Astrocyte (in vitro differentiated cells and primary cell): Measurements from ENCODE around the gene CASKIN2. TPM values are rescaled to one million over a fixed set of nuclear protein-coding genes. Genes with fewer than 3 reads are reported as not detected.
A peak's percentile ranks its signal among the peaks of the same experiment; 100 is the strongest.

Experiments
- DNase-seq: peaks from one replicate; pipeline ENCODE4 v3.0.0-alpha.2; 2010; ENCODE audit warnings: low read depth
- FAIRE-seq: peaks from 2 replicates; lab custom pipeline; 2011; peaks lifted over from hg19 to GRCh38; lab: Jason Lieb, UNC
- H2AFZ ChIP-seq: 2 replicates; pipeline ENCODE4 v1.6.0; 2012; ENCODE audit warnings: low read depth, low read length, inconsistent platforms
- H3K27ac ChIP-seq: 2 replicates; pipeline ENCODE4 v1.5.1; 2011; ENCODE audit warnings: low read depth, low read length, inconsistent platforms
- H3K27me3 ChIP-seq: 2 replicates; pipeline ENCODE4 v1.6.0; 2011; ENCODE audit warnings: low read length, inconsistent platforms; ENCODE audit not compliant: insufficient read depth
- H3K36me3 ChIP-seq: 2 replicates; pipeline ENCODE4 v1.5.1; 2011; ENCODE audit warnings: low read length, inconsistent platforms; ENCODE audit not compliant: insufficient read depth
- H3K4me1 ChIP-seq: 2 replicates; pipeline ENCODE4 v1.5.1; 2011; ENCODE audit warnings: low read length, inconsistent platforms; ENCODE audit not compliant: insufficient read depth
- H3K4me2 ChIP-seq: 2 replicates; pipeline ENCODE4 v1.6.0; 2012; ENCODE audit warnings: low read length, inconsistent platforms
- H3K4me3 ChIP-seq: 2 replicates; pipeline ENCODE4 v1.5.1; 2011; ENCODE audit warnings: low read depth, mild to moderate bottlenecking, low read length, inconsistent platforms; ENCODE audit not compliant: insufficient read depth
- H3K79me2 ChIP-seq: 2 replicates; pipeline ENCODE4 v1.6.0; 2012; ENCODE audit warnings: mild to moderate bottlenecking, low read length, inconsistent platforms; ENCODE audit not compliant: insufficient read depth
- H3K9ac ChIP-seq: 2 replicates; pipeline ENCODE4 v1.6.0; 2012; ENCODE audit warnings: mild to moderate bottlenecking, low read length, inconsistent platforms
- H3K9me3 ChIP-seq: 2 replicates; pipeline ENCODE4 v1.5.1; 2012; ENCODE audit warnings: low read depth, mild to moderate bottlenecking, low read length, inconsistent platforms; ENCODE audit not compliant: insufficient read depth
- H4K20me1 ChIP-seq: 2 replicates; pipeline ENCODE4 v1.6.0; 2012; ENCODE audit warnings: low read length, inconsistent platforms; ENCODE audit not compliant: insufficient read depth
- H3K27ac Mint-ChIP-seq: one replicate; pipeline ENCODE4 v1.8.0; 2021; ENCODE audit warnings: mild to moderate bottlenecking, mixed read lengths; ENCODE audit not compliant: unreplicated experiment
- H3K27me3 Mint-ChIP-seq: one replicate; pipeline ENCODE4 v1.8.0; 2021; ENCODE audit warnings: low read depth, mixed read lengths; ENCODE audit not compliant: unreplicated experiment
- H3K36me3 Mint-ChIP-seq: one replicate; pipeline ENCODE4 v1.8.0; 2021; ENCODE audit warnings: low read depth, mixed read lengths; ENCODE audit not compliant: unreplicated experiment
- H3K4me1 Mint-ChIP-seq: one replicate; pipeline ENCODE4 v1.8.0; 2021; ENCODE audit warnings: low read depth, mixed read lengths; ENCODE audit not compliant: unreplicated experiment
- H3K4me3 Mint-ChIP-seq: one replicate; pipeline ENCODE4 v1.8.0; 2021; ENCODE audit warnings: mild to moderate bottlenecking, moderate library complexity, mixed read lengths; ENCODE audit not compliant: unreplicated experiment
- H3K9me3 Mint-ChIP-seq: one replicate; pipeline ENCODE4 v1.8.0; 2021; ENCODE audit warnings: mild to moderate bottlenecking, mixed read lengths; ENCODE audit not compliant: unreplicated experiment
- EZH2 ChIP-seq: IDR thresholded peaks from 2 replicates; pipeline ENCODE4 v1.6.1; 2012; ENCODE audit warnings: mild to moderate bottlenecking, low read length, inconsistent platforms; ENCODE audit not compliant: insufficient read depth
- total RNA-seq: library from RNA; stranded (reverse); gene quantifications from 2 replicates; pipeline ENCODE4 v1.2.1, GENCODE V29; 2021
- TF ChIP-seq, protein P1 (sequence below): IDR thresholded peaks from 2 replicates; pipeline ENCODE4 v1.5.1; 2011; ENCODE audit warnings: low read depth, mild to moderate bottlenecking, inconsistent platforms, low read length, moderate library complexity; ENCODE audit not compliant: insufficient read depth

The CASKIN2 gene
- total RNA-seq, 1 donor from 2014 or later: 22.8 TPM

DNA sequence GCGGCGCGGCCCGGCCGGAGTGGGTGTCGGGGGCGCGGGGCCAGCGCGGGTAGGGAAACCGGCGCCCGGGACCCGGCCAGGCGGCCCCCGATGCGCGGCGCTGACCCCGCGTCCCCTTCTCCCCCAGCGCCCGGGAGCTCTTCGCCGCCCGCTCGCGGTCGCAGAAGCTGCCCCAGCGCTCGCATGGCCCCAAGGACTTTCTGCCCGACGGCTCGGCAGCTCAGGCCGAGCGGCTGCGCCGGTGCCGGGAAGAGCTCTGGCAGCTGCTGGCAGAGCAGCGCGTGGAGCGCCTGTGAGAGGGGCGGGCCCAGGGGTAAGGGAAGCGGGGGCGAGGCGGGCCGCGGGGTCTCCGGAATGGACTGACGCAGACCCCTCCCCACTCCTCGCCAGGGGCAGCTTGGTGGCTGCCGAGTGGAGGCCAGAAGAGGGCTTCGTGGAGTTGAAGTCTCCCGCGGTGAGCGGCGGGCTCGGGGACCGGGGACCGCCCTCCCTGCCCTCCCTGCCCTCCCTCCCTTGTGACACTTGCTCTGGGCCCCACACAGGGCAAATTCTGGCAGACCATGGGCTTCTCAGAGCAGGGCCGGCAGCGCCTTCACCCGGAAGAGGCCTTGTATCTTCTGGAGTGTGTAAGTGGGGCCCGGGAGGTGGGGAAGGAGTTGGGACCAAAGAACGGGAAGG is 1.4 kb upstream of the CASKIN2 start:
- Mint-ChIP-seq H3K27me3 (no peaks in the 10 kb centered on the region), H3K4me3 (peak overlapping the region; percentile 87), H3K27ac (no peak overlapping the region), H3K4me1 (peaks cover 6% of the 10 kb centered on the region), H3K36me3 (peaks cover 10% of the 10 kb centered on the region), H3K9me3 (peaks cover 4% of the 10 kb centered on the region)
- H3K9me3 ChIP-seq: no peaks in the 10 kb centered on the region
- DNase-seq (no peak), FAIRE-seq (no peak)
- H3K9ac ChIP-seq: peak overlapping the region; percentile 70
- TF ChIP-seq, protein P1, sequence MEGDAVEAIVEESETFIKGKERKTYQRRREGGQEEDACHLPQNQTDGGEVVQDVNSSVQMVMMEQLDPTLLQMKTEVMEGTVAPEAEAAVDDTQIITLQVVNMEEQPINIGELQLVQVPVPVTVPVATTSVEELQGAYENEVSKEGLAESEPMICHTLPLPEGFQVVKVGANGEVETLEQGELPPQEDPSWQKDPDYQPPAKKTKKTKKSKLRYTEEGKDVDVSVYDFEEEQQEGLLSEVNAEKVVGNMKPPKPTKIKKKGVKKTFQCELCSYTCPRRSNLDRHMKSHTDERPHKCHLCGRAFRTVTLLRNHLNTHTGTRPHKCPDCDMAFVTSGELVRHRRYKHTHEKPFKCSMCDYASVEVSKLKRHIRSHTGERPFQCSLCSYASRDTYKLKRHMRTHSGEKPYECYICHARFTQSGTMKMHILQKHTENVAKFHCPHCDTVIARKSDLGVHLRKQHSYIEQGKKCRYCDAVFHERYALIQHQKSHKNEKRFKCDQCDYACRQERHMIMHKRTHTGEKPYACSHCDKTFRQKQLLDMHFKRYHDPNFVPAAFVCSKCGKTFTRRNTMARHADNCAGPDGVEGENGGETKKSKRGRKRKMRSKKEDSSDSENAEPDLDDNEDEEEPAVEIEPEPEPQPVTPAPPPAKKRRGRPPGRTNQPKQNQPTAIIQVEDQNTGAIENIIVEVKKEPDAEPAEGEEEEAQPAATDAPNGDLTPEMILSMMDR: no peak
- no peak for TF ChIP-seq EZH2
- H3K4me1 ChIP-seq: peaks cover 24% of the 10 kb centered on the region
- peak overlapping the region; percentile 70 for H3K4me3 ChIP-seq
- H3K79me2 ChIP-seq: peaks cover 34% of the 10 kb centered on the region
- H4K20me1 ChIP-seq: peaks cover 44% of the 10 kb centered on the region
- H3K27ac ChIP-seq: no peak overlapping the region
- peak overlapping the region; percentile 86 for H2AFZ ChIP-seq
- no peaks in the 10 kb centered on the region for H3K27me3 ChIP-seq
- no peaks in the 10 kb centered on the region for H3K36me3 ChIP-seq
- H3K4me2 ChIP-seq: peak overlapping the region; percentile 100

GRCh38 chr17:75516255-75516618 is 900 bp upstream of the CASKIN2 start, which contains the start of gene TSEN54:
Gene TSEN54 (plus strand): TSS chr17:75516528. CDS start chr17:75516561, 33 bp downstream.
- Histone ChIP-seq H3K79me2 (peaks cover 39% of the 10 kb centered on the region), H4K20me1 (peaks cover 49% of the 10 kb centered on the region), H3K36me3 (no peaks in the 10 kb centered on the region), H3K9me3 (no peaks in the 10 kb centered on the region), H3K27ac (peak within 1 kb of the TSS; percentile 56), H3K4me2 (peak within 1 kb of the TSS; percentile 100), H3K4me3 (peak within 1 kb of the TSS; percentile 70), H3K9ac (peak within 1 kb of the TSS; percentile 84), H2AFZ (peak within 1 kb of the TSS; percentile 98), H3K4me1 (peaks cover 24% of the 10 kb centered on the region), H3K27me3 (no peaks in the 10 kb centered on the region)
- peak within 1 kb of the TSS; percentile 87 for H3K4me3 Mint-ChIP-seq
- TF ChIP-seq, protein P1: no peak
- TF ChIP-seq EZH2: no peak
- no peaks in the 10 kb centered on the region for H3K27me3 Mint-ChIP-seq
- H3K36me3 Mint-ChIP-seq: peaks cover 10% of the 10 kb centered on the region
- H3K9me3 Mint-ChIP-seq: peaks cover 4% of the 10 kb centered on the region
- no peak within 1 kb of the TSS for H3K27ac Mint-ChIP-seq
- peaks cover 6% of the 10 kb centered on the region for H3K4me1 Mint-ChIP-seq
- FAIRE-seq: no peak
- DNase-seq: peak; percentile 62

DNA sequence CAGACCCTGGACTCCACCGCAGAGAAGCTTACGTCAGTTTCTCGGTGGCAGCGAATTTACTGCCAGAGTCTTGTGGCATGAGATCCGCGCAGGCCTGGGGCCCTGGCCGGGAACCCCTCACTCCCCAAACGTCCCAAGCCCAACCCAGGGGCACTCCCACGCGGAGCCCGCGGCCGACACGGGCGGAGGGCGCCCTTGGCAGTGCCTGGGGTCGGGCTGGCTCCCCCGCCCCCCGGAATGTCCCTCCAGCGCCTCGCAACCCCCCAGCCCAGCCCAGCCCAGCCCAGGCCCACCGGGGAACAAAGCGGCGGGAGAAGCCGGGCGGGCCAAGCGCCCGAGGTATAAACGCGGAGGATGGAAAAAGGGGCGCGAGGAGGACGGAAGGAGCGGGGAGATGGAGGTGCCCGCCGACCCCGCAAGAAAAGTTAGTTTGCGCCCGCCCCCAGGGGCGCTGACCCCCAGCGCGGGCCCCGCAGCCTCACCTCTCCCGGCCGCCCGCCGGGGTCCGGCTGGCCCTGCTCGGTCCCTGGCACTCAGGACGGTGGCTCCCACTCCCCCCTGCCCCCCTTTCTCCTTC is 330 bp downstream of the CASKIN2 start:
- Histone ChIP-seq H3K79me2 (peaks cover 46% of the 10 kb centered on the region), H3K4me3 (peak overlapping the region; percentile 70), H3K27ac (peak overlapping the region; percentile 56), H3K9ac (peak overlapping the region; percentile 84), H3K4me2 (peak overlapping the region; percentile 100), H2AFZ (peak overlapping the region; percentile 76), H3K9me3 (no peaks in the 10 kb centered on the region), H4K20me1 (peaks cover 61% of the 10 kb centered on the region), H3K36me3 (no peaks in the 10 kb centered on the region), H3K27me3 (no peaks in the 10 kb centered on the region), H3K4me1 (peaks cover 24% of the 10 kb centered on the region)
- no peak for FAIRE-seq
- H3K4me1 Mint-ChIP-seq: peaks cover 6% of the 10 kb centered on the region
- H3K4me3 Mint-ChIP-seq: peak overlapping the region; percentile 80
- TF ChIP-seq, protein P1: no peak
- TF ChIP-seq EZH2: no peak
- H3K27ac Mint-ChIP-seq: no peak overlapping the region
- DNase-seq: no peak
- H3K27me3 Mint-ChIP-seq: no peaks in the 10 kb centered on the region
- H3K36me3 Mint-ChIP-seq: peaks cover 10% of the 10 kb centered on the region
- peaks cover 4% of the 10 kb centered on the region for H3K9me3 Mint-ChIP-seq
